ENCODE data around the gene TOMT.

Gene TOMT

DNA sequence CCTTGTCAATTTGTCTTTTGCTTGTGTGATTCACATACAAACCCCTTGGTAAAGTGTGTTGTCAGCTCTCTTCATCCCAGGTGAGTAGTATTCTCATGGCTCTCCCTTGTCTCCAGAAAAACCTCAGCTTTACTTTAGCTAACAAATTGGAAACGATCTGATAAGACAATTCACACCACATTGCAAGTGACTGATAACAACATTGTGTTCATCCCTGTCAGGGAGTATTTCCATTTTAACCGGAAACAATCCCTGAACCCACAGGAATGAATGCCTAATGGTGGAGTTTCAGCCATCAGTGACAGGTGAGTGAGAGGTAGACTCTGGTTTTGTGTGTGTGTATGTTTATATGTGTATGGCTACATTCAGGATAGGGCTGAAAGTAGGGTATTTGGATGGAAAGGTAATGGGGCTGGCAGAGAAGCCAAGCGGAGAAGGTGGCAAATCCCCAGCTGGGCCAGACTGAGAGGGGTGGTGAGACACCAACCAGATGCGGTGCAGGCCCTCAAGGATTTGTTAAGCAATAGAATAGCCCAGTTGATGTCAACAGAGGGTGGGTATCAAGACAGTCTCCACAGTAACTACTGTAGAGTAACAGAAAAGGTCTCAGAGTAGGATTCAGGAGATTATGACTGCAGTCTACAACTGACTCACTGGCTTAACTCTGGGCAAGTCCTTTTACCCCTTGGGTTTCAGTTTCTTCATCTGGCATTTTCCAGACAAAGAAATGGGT, 17.5 kb upstream of the TOMT start:
- DNase-seq = no peak

DNA sequence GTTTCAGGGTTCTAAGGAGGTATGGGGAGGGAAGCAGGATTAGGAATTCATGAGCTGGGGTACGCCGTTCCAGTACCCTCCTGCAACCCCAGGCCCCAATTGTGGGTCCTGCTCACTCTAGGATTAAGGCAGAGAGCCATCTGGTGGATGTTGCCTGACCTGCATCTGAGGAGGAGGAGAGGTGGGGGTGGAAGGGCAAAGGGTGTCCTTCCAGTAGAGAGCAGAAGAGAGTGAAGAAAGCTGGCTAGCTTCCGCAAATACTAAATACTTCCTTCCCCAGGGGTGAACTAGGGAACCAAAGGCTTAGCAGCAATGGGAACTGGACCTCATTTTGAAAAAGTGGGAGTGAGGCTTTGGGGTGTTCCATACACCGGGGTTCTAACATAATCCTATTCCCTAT, 14.4 kb upstream of the TOMT start:
- DNase-seq = peak; percentile 41

DNA sequence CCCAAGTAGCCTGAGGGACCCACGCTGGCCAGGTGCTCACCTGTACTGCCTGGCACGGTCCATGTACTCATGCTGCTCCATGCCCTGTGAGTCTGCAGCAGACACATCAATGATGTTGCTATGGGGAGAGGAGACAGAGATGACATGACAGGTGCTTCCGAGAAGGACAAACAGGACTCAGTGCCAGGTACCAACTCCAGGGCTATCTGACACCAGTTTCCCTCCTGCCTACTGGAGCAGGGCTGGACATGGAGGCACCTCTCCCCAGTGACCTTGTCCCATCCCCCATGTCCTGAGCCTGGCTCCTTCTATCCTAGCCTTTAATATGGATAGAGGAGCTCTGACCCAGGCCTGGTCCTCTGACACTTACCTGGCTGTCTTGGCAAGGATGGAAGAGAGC, 7.0 kb upstream of the TOMT start:
- DNase-seq = no peak

DNA sequence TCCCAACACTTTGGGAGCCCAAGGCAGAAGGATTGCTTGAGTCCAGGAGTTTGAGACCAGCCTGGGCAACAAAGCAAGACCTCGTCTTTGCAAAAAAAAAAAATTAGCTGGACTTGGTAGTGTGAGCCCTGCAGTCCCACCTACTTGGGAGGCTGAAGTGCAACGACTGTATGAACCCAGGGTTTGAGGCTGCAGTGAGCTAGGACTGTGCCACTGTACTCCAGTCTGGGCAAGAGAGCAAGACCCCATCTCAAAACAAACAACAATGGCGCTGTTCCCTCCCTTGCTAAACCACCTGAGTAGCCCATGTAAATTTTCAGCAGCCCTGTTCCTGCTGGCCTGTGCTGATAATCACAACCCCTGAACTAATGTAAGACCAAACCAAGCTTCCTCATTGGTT, 5.7 kb upstream of the TOMT start:
- DNase-seq = no peak

DNA sequence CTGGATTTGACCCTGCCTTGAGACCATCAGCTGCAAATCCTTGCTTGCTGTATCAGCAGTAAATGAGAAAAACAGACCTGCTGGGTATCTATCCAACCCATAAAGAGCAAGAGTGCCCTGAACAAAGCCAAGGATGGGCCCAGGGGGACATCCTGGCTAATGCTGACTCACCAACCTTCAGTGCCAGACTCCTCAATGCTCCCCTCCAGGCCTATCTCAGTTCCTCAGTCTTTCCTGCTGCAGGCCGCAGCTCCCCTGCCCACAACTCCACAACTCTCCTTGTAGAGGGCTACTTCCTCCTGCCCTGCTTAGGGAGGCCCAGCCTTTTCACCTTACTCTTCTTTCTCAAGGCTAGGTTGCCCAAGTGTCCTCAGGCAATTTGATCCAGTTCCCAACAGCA, 5.3 kb upstream of the TOMT start:
- DNase-seq = no peak

DNA sequence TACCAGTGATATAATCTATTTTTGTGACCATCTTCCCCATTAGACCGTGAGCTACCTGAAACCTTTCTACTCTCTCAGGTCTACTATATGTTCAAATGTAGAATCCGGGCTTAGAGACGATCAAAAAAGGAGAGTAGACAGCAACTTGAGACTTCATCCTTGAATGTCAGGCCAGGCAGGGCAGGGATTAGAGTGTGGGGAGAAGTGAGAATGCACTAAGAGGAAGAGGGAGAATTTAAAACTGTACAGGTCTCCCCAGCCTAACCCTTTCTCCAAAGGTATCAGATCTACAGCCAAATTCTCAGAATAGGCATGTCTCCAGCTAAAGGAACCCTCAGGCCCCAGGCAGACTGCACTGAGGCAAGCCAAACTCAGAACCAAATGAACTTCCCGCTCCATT, 3.6 kb upstream of the TOMT start:
- no peak for DNase-seq

DNA sequence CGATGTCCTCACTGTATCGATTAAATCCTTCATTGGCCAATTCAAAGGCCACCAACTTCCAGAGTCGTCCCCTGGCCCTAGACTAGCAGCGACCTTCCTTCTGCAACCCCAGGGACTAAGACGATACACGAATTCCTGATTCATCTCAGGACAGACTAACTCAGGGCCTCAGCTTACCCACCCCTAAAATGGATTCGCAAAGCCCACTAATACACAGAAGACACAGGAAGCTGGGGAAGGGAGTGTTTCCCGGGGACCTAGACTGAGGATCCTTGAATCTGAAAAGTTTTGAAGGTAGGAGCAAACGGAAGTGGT, 3.1 kb upstream of the TOMT start:
- no peak for DNase-seq

DNA sequence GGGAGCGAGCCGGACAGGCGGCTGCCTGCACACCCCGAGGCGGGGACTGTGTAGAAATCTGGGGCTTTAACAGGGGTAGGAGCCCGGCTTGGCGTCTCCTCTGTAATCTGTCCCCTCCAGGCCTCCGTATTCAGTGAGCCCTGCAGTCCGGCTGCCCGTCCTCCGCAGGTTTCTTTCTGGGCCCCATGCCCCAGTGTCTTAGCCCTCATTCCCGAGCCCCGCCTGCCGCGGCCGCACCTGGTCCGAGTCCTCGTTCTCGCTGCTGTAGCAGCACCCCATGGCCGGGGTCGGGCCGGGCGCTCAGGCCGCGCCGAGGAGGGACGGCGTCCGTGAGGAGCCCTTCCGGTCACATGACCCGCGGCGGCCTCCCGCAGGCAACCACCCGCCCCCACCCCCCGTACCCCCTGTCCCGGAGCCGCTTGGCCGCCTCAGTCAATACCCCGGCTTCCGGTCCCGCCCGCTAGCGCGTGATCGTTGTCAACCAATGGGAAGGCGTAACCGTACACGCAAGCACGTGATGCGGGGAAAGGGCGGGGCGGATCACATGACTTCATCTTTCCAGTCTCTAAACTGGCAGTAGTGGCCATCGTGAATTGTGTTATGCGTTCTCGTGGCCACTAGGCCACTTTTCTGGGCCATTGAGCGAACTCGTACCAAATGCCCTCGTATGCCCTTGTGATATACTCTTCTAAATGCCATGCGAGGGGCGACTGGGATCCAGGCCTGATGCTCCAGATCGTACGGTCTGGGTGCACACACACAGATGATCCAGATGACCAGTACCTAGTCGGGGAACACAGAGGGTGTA, 2.6 kb upstream of the TOMT start, which contains the start of gene LAMTOR1:
Gene LAMTOR1, minus strand, starts transcription at position 352 of the 808 bp plus-strand sequence. Its CDS starts 73 bp downstream, at position 279.
- DNase-seq = peak; percentile 98

DNA sequence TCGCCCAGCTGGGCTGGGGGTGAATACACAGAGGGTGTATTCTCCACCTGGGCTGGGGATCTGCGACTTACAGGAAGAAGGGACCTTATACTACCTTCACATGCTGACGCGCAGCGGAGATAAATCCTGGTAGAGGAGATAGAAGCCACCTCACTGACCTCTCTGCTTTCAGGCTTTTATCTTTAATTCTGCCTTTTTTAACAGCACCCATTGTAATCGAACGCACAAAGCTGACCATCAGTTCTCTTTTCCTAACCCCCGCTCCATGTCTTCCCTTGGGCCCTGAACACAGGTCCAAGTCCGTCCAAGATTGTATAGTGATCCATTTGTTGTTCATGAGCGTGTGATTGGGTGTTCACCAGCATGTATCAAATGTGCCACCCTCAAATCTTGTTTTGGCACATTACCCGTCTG, 2.0 kb upstream of the TOMT start:
- no peak for DNase-seq

DNA sequence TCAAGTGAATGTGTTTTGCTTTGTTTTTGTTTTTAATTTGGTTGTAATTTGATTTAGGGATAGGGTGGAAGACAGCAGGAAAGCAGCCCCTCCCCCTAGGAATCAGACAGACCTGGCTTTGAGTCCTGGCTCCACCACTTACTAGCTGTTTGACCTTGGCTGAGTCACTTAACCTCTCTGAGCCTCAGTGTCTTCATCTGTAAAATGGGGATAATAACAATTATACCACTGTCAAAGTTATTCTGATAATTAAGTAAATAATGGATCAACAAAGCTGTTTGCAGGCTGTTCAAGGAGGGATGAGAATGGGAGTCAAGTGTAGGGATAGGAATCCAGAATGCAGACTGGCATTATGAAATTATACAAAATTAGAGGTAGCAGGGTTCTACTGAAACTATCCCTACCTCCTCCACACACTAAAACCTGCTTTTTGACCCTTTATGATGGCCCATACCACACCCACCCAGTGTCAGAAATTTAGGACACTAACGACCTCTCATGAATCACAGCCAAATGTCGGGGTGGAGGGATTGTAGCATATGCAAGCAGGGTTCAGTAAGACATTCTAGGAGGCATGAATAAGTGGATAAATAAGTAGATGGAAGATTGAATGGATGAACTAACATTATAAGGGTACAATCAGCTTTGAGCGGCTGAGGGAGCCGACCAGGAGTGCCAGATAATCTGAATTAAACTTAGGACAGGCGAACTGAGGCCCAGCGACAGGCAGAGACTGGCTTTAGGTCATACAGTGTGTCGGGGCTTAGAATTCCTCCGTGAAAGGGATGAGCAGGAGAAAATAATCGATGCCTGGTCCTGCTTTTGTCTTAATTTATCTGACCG, 5.8 kb downstream of the TOMT start:
- no peak for DNase-seq

DNA sequence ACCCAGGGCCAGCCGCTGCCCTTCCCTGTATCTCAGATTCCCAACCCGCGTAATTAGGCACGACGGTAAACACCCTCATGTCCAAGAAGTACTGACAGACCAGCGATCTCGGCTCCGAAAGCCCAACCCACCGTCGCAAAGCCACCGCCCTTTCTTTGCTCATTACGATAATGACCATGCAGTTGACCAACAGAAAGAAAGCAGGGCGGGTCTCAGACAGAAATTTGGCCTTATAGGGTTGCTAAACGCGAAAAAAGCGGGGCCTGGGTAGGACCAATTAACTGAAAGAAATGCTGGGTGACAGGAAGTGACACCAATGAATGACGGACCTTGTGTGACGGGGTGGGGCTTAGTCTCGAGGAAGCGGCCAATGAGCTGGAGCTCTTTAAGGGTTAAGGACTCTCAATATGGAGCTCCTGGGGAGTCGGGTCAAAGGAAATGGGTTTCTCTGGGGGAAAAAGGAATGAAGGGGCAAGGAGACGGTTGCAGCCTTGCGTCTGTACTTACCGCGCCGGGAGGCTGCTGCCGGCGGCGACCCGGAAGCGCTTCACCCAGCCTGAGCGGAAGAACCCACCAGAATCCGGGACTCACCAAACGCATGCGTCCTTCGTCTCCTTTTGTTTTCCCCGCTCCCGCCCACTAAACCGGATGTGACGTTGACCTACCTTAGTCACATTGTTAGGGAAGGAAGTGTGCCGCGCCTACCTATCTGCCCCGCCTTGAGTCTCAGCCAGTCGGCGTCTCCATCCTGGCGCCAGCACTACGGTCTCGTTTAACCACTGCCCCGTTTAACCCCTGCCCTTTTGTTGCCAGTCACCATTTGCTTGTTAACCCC, 6.6 kb downstream of the TOMT start, which contains the start of gene ANAPC15:
Gene ANAPC15, minus strand, starts transcription at position 553 of the 835 bp plus-strand sequence. CDS start 1,419 bp downstream, outside the sequence.
- DNase-seq = peak; percentile 99

DNA sequence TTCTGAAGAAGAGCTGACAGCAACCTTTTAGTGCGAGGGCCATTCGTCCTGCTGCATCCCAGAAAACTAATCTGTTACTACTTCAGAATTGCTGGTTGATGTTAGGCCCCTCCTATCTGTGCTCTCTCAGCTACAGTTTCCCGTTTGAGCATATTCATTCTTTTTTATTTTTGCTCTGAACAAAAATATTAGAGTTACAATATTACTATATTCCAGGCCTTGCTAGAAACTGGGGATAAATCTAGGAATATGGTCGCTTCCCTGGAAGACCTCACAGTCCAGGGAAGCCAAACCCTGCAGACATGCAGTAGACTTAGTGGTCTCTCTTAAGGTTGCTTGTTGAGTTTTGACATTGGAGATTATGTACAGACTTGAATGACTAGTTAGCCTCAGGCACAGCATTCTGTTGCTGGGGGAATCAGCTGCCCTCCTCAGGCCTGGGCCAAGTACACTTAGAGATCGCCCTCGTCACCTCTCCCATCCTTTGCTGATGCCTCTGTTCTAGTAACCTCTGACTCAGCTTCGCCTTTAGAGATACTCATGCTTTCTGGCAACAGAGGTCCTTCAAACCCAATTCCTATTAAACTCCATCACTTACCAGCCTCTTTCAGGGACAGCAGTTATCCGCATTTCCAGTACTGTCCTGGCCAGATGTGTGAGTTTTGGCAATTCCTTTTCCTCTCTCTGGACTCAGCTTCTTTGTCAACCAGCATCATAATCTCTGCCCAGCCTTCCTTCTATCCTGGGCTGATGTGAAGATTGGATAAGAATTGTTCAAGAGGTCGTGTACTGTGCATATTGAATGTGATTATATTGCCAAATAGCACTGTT, 7.5 kb downstream of the TOMT start:
- no peak for DNase-seq

DNA sequence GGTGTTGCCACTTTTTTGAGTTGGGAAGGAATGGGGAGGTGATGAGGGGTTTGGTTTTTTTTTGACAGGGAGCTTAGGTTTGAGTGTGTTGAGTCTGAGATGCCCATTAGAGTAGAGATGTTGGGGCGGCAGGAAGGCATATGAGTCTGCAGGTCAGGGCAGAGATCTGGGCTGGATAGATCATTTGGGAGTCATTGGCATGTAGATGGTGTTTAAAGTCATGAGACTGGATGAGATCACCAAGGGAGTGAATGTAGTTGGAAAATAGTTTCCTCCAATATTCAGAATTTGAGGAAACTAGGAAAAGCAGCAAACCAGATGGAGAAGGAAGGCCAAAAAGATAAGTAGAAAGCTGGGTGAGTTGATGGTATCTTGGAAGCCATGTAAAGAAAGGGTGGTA, 8.8 kb downstream of the TOMT start:
- no peak for DNase-seq

DNA sequence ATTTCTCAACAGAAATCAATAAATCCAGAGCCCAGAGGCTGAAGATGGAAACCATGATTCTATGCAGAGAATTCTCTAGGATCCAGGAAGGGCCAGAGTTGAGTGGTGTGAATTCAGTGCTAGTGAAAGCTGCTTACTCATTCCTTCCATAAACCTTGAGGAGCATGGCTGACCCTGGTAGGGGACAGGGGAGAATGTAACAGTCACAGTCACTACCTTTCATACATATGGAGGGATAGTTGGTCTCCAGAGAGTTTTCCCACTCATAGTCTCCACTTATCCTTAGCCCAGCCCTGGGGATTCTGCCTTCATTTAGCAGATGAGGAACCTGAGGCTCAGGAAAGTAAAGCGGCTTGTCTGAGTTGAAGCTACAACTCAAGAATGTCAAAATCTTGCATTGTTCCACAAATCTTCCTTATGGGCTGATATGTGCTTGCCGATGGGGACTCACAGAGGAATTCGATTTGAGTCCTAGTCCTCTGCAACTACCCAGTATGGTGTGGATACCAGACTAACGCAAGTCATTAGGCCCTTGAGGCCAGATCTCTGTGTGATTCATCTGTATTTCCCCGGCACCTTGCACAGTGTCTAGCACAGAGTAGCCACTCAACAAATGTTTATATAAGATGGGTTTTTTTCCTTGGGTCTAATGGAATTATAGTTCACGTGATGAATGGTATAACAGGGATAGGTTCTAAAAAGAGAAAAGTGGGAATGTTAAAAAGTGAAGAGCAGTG, 10.5 kb downstream of the TOMT start:
- no peak for DNase-seq

DNA sequence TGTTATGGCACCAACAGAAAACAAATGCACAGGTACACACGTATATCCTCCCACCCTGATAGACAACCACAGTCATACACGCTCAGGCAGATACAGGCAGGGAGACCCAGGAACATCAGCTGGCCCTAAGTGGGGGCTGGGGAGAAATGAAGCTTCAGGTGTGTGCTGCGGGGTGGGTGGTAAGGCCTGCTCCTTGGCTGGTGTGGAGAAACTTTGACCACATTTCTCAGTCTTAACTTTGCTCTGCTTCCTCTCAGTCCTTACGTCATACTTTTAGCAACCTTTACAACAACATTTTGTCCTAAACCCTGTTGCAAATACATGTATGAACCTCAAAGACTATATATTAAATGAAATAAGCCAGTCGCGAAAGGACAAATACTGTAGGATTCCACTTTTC, 13.5 kb downstream of the TOMT start:
- no peak for DNase-seq

DNA sequence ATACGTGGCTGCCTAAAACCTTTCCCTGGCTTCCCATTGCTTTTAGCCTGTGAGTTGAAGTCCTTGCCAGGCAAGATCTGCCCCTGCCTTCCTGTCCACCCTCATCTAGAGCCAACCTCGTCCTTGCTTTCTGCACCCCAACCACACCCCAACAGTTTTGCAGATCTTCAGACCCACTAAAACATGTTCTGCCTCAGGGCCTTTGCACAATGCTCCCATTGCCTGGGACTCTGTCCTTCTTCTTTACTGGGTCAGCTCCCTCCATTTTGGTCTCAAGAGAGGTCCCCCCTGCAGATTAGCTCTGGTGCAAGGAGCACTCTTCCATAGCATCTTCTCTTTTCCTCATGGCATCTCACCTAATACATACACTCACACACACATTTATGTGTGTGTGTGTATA, 15.2 kb downstream of the TOMT start:
- no peak for DNase-seq

DNA sequence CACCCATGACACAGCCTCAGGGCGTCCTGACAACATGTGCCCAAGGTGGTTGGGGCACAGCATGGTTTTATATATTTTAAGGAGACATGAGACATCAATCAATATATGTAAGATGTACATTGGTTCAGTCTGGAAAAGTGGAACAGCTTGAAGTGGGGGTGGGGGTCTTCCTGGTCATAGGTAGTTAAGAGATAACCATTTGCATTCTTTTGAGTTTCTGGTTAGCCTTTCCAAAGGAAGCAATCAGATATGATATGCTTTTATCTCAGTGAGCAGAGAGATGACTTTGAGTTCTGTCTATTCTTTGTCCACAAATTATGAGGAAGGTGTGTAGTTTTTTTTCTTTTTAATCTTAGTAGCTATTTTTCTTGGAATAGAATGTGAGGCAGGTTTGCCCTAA, 16.9 kb downstream of the TOMT start:
- no peak for DNase-seq

DNA sequence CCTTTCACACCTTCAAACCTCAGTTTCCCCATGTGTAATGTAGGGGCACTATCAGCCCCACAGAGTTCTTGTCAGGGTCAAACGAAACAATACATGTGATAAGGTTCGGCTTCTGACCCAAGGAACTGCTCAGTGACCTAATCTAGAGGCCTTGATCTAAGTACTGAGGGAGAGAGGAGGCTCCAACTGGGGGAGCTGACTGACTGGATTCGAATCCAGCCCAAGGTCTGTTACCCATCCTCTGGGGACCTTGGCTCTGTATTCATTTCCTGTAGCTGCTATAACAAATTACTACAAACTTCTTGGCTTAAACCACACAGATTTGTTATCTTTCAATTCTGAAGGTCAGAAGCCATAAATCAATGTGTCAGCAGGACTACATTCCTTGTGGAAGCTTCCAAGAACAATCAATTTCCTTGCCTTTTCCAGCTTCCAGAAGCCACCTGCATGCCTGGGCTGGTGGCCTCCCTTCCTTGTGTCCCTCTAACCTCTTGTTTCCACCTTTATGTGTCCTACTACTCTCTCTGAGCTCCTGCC, 17.5 kb downstream of the TOMT start:
- no peak for DNase-seq

DNA sequence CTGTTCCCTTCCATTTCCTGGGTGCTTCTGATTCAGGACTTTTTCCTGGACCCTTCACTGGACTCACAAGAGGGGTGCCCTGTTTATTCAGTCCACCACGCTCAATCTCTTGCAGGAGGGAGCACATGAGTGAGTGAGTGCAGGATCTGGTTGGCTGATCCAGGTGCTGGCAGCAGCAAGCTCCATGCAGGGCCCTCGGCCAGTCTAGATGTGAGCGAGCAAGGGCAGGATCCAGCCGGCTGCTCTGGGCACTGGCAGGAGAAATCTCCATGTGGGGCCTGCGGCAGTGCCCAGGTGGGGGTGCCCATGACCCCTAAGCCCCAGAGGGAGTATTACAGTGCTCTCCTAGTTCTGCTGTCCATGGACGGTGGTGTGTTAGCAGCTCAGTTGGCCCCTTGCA, 18.3 kb downstream of the TOMT start:
- no peak for DNase-seq

DNA sequence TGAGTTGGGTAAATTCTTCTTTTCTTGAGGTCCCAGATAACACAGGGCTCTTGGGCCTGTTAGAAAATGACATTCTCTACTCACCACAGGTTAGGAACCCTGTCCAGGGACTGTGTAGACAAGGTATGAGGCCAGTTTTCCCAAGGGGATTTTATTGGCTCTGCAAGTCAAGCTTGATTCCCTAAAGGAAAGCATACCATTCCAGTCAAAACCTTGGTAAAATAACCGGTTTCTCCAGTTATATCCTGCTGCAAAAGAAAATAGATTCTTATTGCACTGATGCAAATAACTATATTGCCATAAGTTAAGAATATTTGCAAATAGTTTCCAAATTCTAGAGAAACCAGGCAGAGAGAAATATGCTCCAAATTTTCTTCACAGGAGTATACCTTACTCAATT, 20.2 kb downstream of the TOMT start:
- DNase-seq = no peak

DNA sequence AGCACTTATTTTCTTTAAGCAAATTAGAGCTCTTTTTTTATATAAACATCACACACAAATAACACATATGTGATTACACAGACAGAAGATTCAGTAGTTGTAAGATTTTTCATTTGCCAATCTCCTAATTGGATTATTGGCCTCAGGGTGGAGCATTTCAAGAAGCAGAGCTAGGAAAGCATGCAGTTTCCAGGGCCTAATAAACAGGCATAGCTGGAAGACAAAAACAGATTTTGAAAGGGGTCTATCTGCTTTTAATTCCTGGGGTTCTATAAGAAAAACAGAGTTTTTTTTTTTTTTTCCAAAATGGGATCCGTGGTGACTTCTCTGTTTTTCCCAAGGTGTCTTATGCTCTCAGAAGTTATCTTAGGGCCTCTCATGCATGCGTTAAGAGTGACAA, 22.2 kb downstream of the TOMT start:
- DNase-seq = no peak
